NCI-H2081 treated with DMSO at 0.1 percent for 48 hours (cell line): ENCODE results near the gene ZNF133.

Source experiments
- DNase-seq: peaks from one replicate; lab custom pipeline; 2025; lab: John Stamatoyannopoulos, UW

The ZNF133 gene

GRCh38 chr20:18361678-18362077 lies 73.4 kb downstream of the ZNF133 start:
- DNase-seq: no peak

- DNase-seq: no peak
Measured at GRCh38 chr20:18362916-18363315, 74.6 kb downstream of the ZNF133 start.

- no peak for DNase-seq
Measured at GRCh38 chr20:18363708-18364107, 75.4 kb downstream of the ZNF133 start.

GRCh38 chr20:18364768-18365167 lies 76.4 kb downstream of the ZNF133 start:
- DNase-seq: no peak
